Raji (cell line): ENCODE data around the gene GAS7.

Experiments used
- POLR2A ChIP-seq: IDR thresholded peaks from 2 replicates; pipeline ENCODE4 v1.6.1; 2011; ENCODE audit warnings: low read depth, low read length, control low read depth; ENCODE audit not compliant: insufficient read depth

The GAS7 gene

DNA sequence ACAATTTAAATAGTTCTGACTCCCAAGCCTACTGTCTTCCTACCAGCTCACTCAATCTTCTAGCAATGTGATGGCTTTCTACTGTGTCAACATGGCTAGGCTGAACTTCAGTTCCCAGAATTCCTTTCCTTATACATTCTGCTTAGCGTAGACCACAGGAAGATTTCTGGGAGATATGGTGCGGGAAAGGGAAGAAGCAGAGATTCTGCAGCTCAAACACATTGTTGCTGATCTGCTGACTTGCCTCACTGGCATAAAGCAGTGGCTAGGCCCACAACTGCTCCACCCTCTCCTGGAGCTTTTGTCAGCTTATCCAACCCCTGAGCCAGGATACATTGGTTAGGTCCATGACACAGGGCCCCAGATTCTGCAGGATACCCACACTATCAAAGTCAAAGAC lies 58.8 kb downstream of the GAS7 start:
- TF ChIP-seq POLR2A: no peak

DNA sequence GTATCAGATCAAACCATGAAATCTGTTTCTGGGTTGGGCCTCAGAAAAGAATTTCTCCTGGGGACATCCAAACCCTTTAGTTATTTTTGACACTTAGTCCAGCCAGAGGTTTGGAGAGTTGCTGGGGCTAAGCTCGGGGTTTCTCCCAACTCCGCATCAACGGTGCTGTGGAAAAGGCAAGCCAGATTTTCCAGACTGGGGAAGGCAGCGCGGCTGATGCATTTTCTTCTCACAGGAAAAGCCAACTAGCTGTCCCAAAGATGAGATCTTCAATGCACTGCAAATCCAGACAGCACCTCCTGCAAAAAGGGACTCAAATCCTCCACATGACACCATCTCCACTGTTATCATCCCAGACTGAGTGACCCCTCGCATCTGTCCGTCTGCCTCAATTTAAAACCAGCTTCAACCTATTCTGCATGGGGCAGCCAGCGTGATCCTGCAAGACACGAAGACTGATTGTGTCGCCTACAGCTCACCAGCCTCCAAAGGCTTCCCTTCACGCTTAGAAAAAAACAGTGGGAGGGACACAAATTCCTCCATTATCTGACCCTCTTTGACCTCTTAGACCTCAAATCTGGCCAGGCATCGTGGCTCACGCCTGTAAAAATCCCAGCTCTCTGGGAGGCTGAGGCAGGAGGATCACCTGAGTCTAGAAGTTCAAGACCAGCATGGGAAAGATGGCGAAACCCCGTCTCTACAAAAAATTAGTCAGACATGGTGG lies 62.0 kb downstream of the GAS7 start:
- no peak for TF ChIP-seq POLR2A

- no peak for TF ChIP-seq POLR2A
These were observed 62.7 kb downstream of the GAS7 start for GRCh38 chr17:10135539-10136257.

GRCh38 chr17:10130677-10131076 lies 67.7 kb downstream of the GAS7 start:
- no peak for TF ChIP-seq POLR2A

DNA sequence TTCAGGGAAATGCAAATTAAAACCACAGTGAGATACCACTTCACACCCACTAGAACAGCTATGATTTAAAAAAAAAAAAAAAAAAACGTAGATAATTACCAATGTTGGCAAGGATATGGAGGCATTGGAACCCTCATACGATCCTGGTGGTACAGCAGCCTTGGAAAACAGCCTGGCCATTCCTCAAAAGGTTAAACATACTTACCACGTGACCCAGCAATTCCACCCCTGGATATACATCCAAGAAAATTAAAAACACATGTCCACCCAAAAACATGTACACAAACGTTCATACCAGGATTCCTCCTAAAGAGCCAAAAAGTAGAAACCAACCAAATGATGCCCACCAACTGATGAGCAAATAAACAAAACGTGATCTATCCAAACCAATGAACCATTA lies 68.1 kb downstream of the GAS7 start:
- no peak for TF ChIP-seq POLR2A

DNA sequence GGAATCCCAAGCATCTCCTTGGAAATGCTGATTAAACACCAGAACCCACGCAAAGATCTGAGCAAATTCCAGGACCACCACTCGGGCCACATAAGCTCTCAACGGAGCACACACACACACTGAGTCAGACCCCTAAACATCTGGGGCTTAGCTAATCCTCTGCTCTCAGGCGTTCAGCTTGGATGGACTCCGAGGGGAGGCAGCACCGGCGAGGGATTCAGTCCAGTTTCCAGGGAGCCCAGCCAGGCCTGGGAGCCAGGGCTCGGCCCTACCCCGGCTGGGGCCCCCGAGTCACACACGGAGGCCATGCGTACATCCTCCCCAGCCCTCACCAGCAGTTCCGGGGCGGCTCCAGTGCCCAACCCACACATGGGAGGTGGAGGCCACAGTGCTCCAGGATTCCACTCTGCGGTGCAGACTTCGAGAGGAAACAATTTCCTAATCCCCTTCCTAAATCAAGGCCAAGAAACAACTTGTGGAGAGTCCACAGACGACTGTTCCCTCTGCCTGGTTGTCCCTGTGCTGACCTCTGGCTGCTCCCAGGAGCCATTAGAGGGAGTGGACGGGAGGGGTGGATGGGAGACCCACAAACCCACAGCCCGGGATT lies 70.5 kb downstream of the GAS7 start:
- no peak for TF ChIP-seq POLR2A

DNA sequence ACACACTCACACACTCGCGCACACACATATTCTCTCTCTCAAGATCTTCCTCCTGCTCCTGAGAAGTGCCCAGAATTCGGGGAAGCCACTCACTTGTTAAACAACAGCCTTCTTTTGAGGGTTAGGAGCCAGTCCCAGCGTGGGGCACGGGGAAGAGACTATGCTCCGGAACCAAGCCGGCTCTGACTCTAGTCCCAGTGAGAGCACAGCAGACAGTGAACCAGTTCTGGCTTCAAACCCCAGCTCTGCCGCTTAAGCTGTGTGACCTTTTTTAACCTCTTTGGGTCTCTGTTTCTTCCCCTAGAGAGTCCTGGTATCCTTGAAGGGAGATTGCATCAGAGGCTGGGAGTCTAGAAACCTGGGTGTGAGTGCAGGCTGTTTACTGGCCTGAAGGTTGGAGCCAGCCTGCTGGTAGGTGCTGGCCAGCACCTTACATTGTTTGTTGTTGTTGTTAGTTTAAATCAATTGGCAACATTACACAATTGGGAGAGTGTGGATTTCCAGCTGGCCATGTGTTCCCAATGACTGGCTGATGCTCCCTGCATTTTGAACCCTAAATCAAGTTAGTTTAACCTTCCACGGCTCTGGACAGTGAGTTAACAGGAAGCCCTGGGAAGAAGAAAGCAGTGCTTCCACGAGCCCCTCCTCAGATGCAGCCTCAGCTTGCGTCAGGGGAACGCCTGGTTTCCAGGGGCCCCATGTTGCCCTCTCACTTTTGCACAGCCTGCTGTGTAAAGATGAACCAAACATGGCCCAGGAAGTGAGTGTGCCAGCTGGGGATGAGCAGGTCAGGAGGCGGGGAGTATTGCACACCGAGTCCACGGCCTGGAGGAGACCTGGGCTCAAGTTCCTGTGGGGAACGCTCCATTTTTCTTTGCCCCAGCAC lies 71.5 kb downstream of the GAS7 start:
- no peak for TF ChIP-seq POLR2A

DNA sequence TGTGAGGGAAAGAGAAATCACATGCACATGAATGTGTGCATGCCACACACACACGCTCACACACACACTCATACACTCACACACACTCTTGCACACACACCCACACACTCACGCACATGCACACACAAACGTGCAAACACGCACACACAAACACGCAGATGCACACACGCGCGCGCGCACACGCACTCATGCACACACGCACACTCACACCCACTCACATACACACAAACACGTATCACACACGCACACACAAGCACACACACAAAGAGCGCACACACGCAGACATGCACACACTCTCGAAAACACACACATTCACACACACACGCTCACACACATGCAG lies 72.2 kb downstream of the GAS7 start:
- TF ChIP-seq POLR2A: no peak

GRCh38 chr17:10125531-10126275 lies 72.7 kb downstream of the GAS7 start:
- no peak for TF ChIP-seq POLR2A

GRCh38 chr17:10123093-10123492 lies 75.3 kb downstream of the GAS7 start:
- TF ChIP-seq POLR2A: no peak

DNA sequence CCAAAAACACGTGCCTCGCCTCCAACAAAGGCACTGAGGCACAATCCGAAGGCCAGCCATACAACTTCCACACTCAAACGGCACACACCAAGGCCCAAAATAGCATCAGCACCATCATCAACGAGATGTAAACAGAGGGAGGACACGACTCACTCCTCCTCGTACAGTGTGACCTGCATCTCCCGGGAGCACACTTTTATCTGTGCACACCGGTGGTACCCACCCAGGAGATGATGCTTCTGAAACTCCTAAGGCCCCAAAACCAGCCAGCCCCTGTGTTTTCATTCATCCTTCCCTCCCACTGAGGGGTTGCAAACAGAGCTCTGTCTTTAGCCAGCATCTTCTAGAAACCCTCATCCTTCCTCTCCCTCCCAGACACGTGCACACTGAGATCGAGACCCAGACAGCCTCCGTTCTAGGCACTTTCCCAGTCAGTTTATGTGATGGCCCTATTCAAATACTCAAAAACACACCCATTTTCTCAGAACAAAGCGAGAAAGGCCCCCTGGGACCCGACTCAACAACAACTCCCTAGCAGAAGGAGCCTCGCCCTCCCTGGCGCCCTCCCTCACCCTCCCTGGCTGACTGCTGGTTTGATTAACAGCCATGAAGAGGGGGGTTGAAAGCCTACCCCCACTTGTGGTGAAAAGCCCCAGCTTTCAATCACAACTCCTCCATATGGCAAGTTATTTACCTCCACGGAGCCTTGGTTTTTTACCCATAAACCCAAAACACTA lies 76.3 kb downstream of the GAS7 start:
- no peak for TF ChIP-seq POLR2A

DNA sequence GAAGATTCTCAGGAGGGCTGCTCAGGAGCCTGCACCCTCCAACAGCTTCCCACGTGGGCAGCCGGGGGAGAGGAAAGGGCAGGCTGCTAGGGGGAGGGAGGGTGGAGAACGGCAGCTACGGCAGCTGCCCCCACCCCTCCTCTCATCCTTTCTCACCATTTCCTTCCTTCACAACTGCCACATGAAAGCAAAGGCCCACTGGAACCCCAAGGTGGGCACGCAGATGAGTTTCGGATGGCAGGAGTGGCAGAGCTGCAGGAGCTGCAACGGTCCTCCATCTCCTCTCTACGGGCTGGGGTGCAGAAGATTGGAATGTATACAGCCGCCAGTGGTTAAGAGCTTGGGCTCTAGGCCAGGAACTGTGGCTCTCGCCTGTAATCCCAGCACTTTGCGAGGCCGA lies 77.7 kb downstream of the GAS7 start:
- no peak for TF ChIP-seq POLR2A

DNA sequence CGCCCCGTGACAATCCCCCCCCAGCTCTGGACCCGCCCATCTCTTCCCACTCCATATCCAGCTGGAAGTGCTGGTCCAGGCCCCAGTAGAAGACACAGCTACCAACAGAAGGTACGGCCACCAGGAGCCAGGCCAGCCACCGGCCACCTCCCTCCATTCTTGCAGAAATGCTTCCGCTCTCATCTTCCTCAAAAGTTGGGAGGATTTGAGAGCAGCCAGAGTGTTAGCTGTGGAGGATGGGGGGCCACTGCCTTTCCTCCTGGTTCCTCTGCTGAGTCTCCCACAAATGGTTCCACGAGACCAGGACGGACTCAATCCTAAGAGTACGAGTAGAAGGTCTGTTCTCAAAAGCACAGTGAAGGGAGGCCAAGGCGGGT lies 78.3 kb downstream of the GAS7 start:
- no peak for TF ChIP-seq POLR2A
